SK-N-SH (cell line): ENCODE results near the gene APRT. TPM values are rescaled to one million over a fixed set of nuclear protein-coding genes. Genes with fewer than 3 reads are reported as not detected.

Experiments
- CTCF ChIA-PET: fragments of 300-600, 350-600 bp; formaldehyde crosslinking; extraction: SDS; loops from one replicate; lab custom pipeline; 2021; lab: Yijun Ruan, JAX
- POLR2A ChIA-PET: fragments of 350-600 bp; sonication (Branson Sonifier 250); formaldehyde crosslinking; extraction: SDS; loops from one replicate; lab custom pipeline; 2020; ENCODE audit warnings: antibody characterized with exemption, inconsistent platforms; lab: Yijun Ruan, JAX
- DNase-seq: peaks from one replicate; pipeline ENCODE4 v3.0.0; 2012
- H2AFZ ChIP-seq: fragments of 200-600 bp; sonication (generic); 2 replicates; pipeline ENCODE4 v1.8.1; 2016; ENCODE audit warnings: antibody characterized with exemption, mild to moderate bottlenecking, low read depth
- H3F3A ChIP-seq: fragments of 200-600 bp; sonication (generic); replicated peaks from 2 replicates; pipeline ENCODE3; 2016; ENCODE audit warnings: antibody characterized with exemption, mild to moderate bottlenecking; ENCODE audit not compliant: insufficient read depth
- H3K27ac ChIP-seq, 2 experiments: fragments of 200-500 bp in 1 of 2; fragments of 200-600 bp in 1 of 2; sonication (Bioruptor generic) in 1 of 2; sonication (generic), shearing (Covaris generic) in 1 of 2; 2 replicates each; pipeline versions ENCODE4 v1.5.1 to v1.6.1; 2014 to 2016; ENCODE audit warnings: low read depth in 2 of 2, inconsistent platforms in 1 of 2, low read length in 1 of 2, mild to moderate bottlenecking in 1 of 2, mixed read lengths in 1 of 2
- H3K27me3 ChIP-seq: fragments of 200-600 bp; sonication (generic), shearing (Covaris generic); 2 replicates; pipeline ENCODE4 v1.6.1; 2016; ENCODE audit warnings: mixed run types; ENCODE audit not compliant: insufficient read depth
- H3K36me3 ChIP-seq, 2 experiments: fragments of 200-500 bp in 1 of 2; fragments of 200-600 bp in 1 of 2; sonication (Bioruptor generic) in 1 of 2; sonication (generic) in 1 of 2; replicated peaks in 1 of 2; 2 replicates each; pipeline versions ENCODE3 to v1.5.1; 2014 to 2016; ENCODE audit warnings: low read length in 1 of 2, mild to moderate bottlenecking in 1 of 2; ENCODE audit not compliant: insufficient read depth in 2 of 2, control insufficient read depth in 1 of 2
- H3K4me1 ChIP-seq, 2 experiments: fragments of 200-500 bp in 1 of 2; fragments of 200-600 bp in 1 of 2; sonication (Bioruptor generic) in 1 of 2; sonication (generic), shearing (Covaris generic) in 1 of 2; 2 replicates each; pipeline versions ENCODE4 v1.5.1 to v1.6.1; 2014 to 2016; ENCODE audit warnings: low read depth in 1 of 2, low read length in 1 of 2, mixed run types in 1 of 2; ENCODE audit not compliant: insufficient read depth in 2 of 2, control insufficient read depth in 1 of 2
- H3K4me2 ChIP-seq: fragments of 200-600 bp; sonication (generic), shearing (Covaris generic); 2 replicates; pipeline ENCODE4 v1.6.1; 2017; ENCODE audit warnings: mixed run types
- H3K4me3 ChIP-seq, 2 experiments: fragments of 200-500 bp in 1 of 2; fragments of 200-600 bp in 1 of 2; sonication (Bioruptor generic) in 1 of 2; sonication (generic), shearing (Covaris generic) in 1 of 2; 2 replicates each; pipeline versions ENCODE4 v1.5.1 to v1.8.1; 2014 to 2016; ENCODE audit warnings: low read depth in 2 of 2, inconsistent platforms in 1 of 2, low read length in 1 of 2, mild to moderate bottlenecking in 1 of 2, mixed read lengths in 1 of 2, moderate library complexity in 1 of 2
- H3K79me2 ChIP-seq: fragments of 200-600 bp; sonication (generic); 2 replicates; pipeline ENCODE4 v1.8.1; 2017; ENCODE audit warnings: mild to moderate bottlenecking; ENCODE audit not compliant: insufficient read depth
- H3K9ac ChIP-seq: fragments of 200-600 bp; sonication (generic); 2 replicates; pipeline ENCODE4 v1.6.1; 2017; ENCODE audit warnings: mixed run types
- H3K9me2 ChIP-seq: fragments of 200-600 bp; sonication (generic); 2 replicates; pipeline ENCODE4 v1.6.1; 2017; ENCODE audit warnings: mixed run types
- H3K9me3 ChIP-seq: fragments of 200-600 bp; sonication (generic); 2 replicates; pipeline ENCODE4 v1.6.1; 2017; ENCODE audit warnings: mixed run types, mild to moderate bottlenecking, moderate library complexity
- H4K20me1 ChIP-seq: fragments of 200-600 bp; sonication (generic); 2 replicates; pipeline ENCODE4 v1.6.1; 2017; ENCODE audit warnings: mild to moderate bottlenecking, mixed run types; ENCODE audit not compliant: insufficient read depth
- CHD2 ChIP-seq: fragments of 150-350 bp; IDR thresholded peaks from 2 replicates; pipeline ENCODE4 v1.6.1; 2018; ENCODE audit warnings: low read length; ENCODE audit not compliant: partially characterized antibody
- ELF1 ChIP-seq: IDR thresholded peaks from 2 replicates; pipeline ENCODE4 v1.4.0; 2012
- EZH2phosphoT487 ChIP-seq: fragments of 200-600 bp; sonication (generic); IDR thresholded peaks from 2 replicates; pipeline ENCODE4 v1.6.1; 2017; ENCODE audit warnings: low read depth, mixed run types, mild to moderate bottlenecking, antibody characterized with exemption, moderate library complexity, borderline replicate concordance
- FOSL2 ChIP-seq: IDR thresholded peaks from 2 replicates; pipeline ENCODE4 v1.4.0; 2012; ENCODE audit warnings: low read depth, mild to moderate bottlenecking, moderate library complexity, borderline replicate concordance
- FOXJ3 ChIP-seq: sonication (generic); formaldehyde crosslinking; IDR thresholded peaks from 2 replicates; pipeline ENCODE4 v1.5.1; 2020; ENCODE audit warnings: mild to moderate bottlenecking, missing genetic modification reagents
- GABPA ChIP-seq: IDR thresholded peaks from 2 replicates; pipeline ENCODE4 v1.4.0; 2012; ENCODE audit warnings: low read depth, mild to moderate bottlenecking
- GATA2 ChIP-seq: sonication (generic); formaldehyde crosslinking; IDR thresholded peaks from 2 replicates; pipeline ENCODE4 v1.5.0; 2020; ENCODE audit warnings: mild to moderate bottlenecking, missing genetic modification reagents
- JUND ChIP-seq: IDR thresholded peaks from 2 replicates; pipeline ENCODE4 v1.4.0; 2012
- MAX ChIP-seq: IDR thresholded peaks from 2 replicates; pipeline ENCODE4 v1.4.0; 2012; ENCODE audit warnings: low read depth
- MEF2A ChIP-seq: IDR thresholded peaks from 2 replicates; pipeline ENCODE4 v1.4.0; 2012; ENCODE audit warnings: low read depth, borderline replicate concordance
- MXI1 ChIP-seq: IDR thresholded peaks from 2 replicates; pipeline ENCODE4 v1.6.1; 2012; ENCODE audit warnings: mild to moderate bottlenecking, low read depth, low read length, improper control_type of control experiment
- PBX3 ChIP-seq: IDR thresholded peaks from 2 replicates; pipeline ENCODE4; 2012
- POLR2AphosphoS5 ChIP-seq: IDR thresholded peaks from 2 replicates; pipeline ENCODE4 v1.6.1; 2012; ENCODE audit warnings: low read depth, low read length
- RAD21 ChIP-seq: IDR thresholded peaks from 2 replicates; pipeline ENCODE4 v1.6.1; 2012; ENCODE audit warnings: mild to moderate bottlenecking, low read length
- RFX5 ChIP-seq: IDR thresholded peaks from 2 replicates; pipeline ENCODE4 v1.6.1; 2012; ENCODE audit warnings: mild to moderate bottlenecking, improper control_type of control experiment, low read length
- SIN3A ChIP-seq: IDR thresholded peaks from 2 replicates; pipeline ENCODE4 v1.6.1; 2012; ENCODE audit warnings: low read depth, mild to moderate bottlenecking, low read length, moderate library complexity, borderline replicate concordance
- SMC3 ChIP-seq: IDR thresholded peaks from 2 replicates; pipeline ENCODE4 v1.6.1; 2012; ENCODE audit warnings: low read depth, low read length, improper control_type of control experiment
- TAF1 ChIP-seq: IDR thresholded peaks from 2 replicates; pipeline ENCODE4 v1.6.1; 2012; ENCODE audit warnings: low read depth, mild to moderate bottlenecking, low read length, moderate library complexity, borderline replicate concordance
- USF2 ChIP-seq: fragments of 150-350 bp; IDR thresholded peaks from 2 replicates; pipeline ENCODE4 v1.6.1; 2017; ENCODE audit warnings: antibody characterized with exemption, low read length, low read depth, borderline replicate concordance
- YY1 ChIP-seq: IDR thresholded peaks from 2 replicates; pipeline ENCODE4 v1.4.0; 2012; ENCODE audit warnings: low read depth, mild to moderate bottlenecking
- ZBTB33 ChIP-seq: IDR thresholded peaks from 2 replicates; pipeline ENCODE4 v1.4.0; 2012; ENCODE audit warnings: low read depth, borderline replicate concordance
- WGBS: methylation state at CpG from one replicate; pipeline ENCODE4 v1.1.6; 2017; ENCODE audit warnings: low lambda C conversion rate; 5-methylcytosine and 5-hydroxymethylcytosine counted together
- polyA plus RNA-seq, 3 experiments: library from polyadenylated mRNA; depleted of rRNA; stranded (reverse); fragments of >200 nt; gene quantifications; 2 replicates each; pipeline ENCODE4 v1.2.3, GENCODE V29; 2012
- TF ChIP-seq, protein P1 (sequence below): IDR thresholded peaks from 2 replicates; pipeline ENCODE4 v1.4.0; 2012; ENCODE audit warnings: low read depth, borderline replicate concordance
- TF ChIP-seq, protein P2 (sequence below): fragments of 200-600 bp; sonication (generic); IDR thresholded peaks from 2 replicates; pipeline ENCODE4 v1.6.1; 2017; ENCODE audit warnings: antibody characterized with exemption, mild to moderate bottlenecking, moderate library complexity

APRT gene
- polyA plus RNA-seq, 1 of the 3 experiments (the other 2 are of a cell fraction): 192 TPM

DNA sequence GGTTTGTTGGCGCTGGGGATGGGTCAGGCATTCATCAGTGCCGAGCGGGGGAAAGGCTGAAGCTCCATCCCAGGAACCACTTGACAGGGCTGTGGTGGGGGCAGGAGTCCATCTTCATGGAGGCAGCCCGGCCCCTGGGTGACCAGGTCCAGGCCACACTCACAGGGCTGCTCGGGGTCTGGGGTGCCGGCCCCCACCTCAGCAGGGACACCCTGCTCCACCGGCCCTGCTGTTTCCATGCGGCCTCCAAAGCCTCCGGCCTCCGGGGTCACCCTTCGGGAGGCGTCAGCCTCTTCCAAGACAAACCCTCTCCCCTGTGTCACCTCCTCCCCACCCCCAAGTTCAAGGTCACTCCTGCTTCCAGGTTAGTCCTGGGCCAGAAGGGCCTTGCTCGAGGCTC is 22.9 kb upstream of the APRT start:
- Histone ChIP-seq H3F3A (no peaks in the 10 kb centered on the region), H3K9me3 (no peaks in the 10 kb centered on the region), H3K79me2 (no peaks in the 10 kb centered on the region), H3K27me3 (no peaks in the 10 kb centered on the region), H4K20me1 (no peaks in the 10 kb centered on the region), H3K4me2 (no peak overlapping the region), H3K9me2 (no peaks in the 10 kb centered on the region), H3K9ac (no peak overlapping the region), H2AFZ (no peak overlapping the region), H3K4me1 (no peaks in the 10 kb centered on the region), H3K4me3 (no peak overlapping the region), H3K36me3 (peaks cover 0 to 11% of the 10 kb centered on the region in 2 experiments), H3K27ac (no peak overlapping the region)
- CTCF ChIA-PET: no interaction called here
- no peak for DNase-seq
- no CpG with 5 or more reads among the region's 13 CpGs for WGBS
- TF ChIP-seq PBX3 (no peak), ZBTB33 (no peak), MAX (no peak)
- POLR2A ChIA-PET: no interaction called here

- no peaks in the 10 kb centered on the region for H3K27me3 ChIP-seq
- no peaks in the 10 kb centered on the region for H4K20me1 ChIP-seq
- H3K36me3 ChIP-seq: peaks cover 0 to 8% of the 10 kb centered on the region in 2 experiments
- no peaks in the 10 kb centered on the region for H3K9me3 ChIP-seq
- ChIA-PET POLR2A (no interaction called here), CTCF (interaction anchor here (1.1 to 1.2 kb wide), 2 partner anchors 17 to 334 kb away, joined by 3 to 4 read pairs; no protein-coding TSS in a partner anchor)
- no peak overlapping the region for H3K4me3 ChIP-seq
- H3F3A ChIP-seq: no peaks in the 10 kb centered on the region
- H3K9ac ChIP-seq: no peak overlapping the region
- no peak for DNase-seq
- no peak for TF ChIP-seq USF2
- no peak for TF ChIP-seq POLR2AphosphoS5
- no peak for TF ChIP-seq RFX5
- TF ChIP-seq CHD2: no peak
- TF ChIP-seq GABPA: no peak
- TF ChIP-seq SIN3A: no peak
- no peak for TF ChIP-seq FOSL2
- TF ChIP-seq ELF1: no peak
- no peak for TF ChIP-seq GATA2 (CRISPR knock-in tag)
- no peak for TF ChIP-seq MEF2A
- no peak for TF ChIP-seq RAD21
- TF ChIP-seq JUND: no peak
- TF ChIP-seq, protein P1, sequence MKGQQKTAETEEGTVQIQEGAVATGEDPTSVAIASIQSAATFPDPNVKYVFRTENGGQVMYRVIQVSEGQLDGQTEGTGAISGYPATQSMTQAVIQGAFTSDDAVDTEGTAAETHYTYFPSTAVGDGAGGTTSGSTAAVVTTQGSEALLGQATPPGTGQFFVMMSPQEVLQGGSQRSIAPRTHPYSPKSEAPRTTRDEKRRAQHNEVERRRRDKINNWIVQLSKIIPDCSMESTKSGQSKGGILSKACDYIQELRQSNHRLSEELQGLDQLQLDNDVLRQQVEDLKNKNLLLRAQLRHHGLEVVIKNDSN: no peak
- TF ChIP-seq EZH2phosphoT487: no peak
- TF ChIP-seq MXI1: no peak
- no peak for TF ChIP-seq YY1
- no peak for TF ChIP-seq SMC3
- TF ChIP-seq, protein P2, sequence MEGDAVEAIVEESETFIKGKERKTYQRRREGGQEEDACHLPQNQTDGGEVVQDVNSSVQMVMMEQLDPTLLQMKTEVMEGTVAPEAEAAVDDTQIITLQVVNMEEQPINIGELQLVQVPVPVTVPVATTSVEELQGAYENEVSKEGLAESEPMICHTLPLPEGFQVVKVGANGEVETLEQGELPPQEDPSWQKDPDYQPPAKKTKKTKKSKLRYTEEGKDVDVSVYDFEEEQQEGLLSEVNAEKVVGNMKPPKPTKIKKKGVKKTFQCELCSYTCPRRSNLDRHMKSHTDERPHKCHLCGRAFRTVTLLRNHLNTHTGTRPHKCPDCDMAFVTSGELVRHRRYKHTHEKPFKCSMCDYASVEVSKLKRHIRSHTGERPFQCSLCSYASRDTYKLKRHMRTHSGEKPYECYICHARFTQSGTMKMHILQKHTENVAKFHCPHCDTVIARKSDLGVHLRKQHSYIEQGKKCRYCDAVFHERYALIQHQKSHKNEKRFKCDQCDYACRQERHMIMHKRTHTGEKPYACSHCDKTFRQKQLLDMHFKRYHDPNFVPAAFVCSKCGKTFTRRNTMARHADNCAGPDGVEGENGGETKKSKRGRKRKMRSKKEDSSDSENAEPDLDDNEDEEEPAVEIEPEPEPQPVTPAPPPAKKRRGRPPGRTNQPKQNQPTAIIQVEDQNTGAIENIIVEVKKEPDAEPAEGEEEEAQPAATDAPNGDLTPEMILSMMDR: no peak
- no peak for TF ChIP-seq TAF1
- TF ChIP-seq FOXJ3: no peak
- no peaks in the 10 kb centered on the region for H3K4me1 ChIP-seq
- 99% methylated on average over 9 of the region's 13 CpGs for WGBS
- H3K27ac ChIP-seq: no peak overlapping the region
- no peaks in the 10 kb centered on the region for H3K79me2 ChIP-seq
- no peak overlapping the region for H3K4me2 ChIP-seq
- H2AFZ ChIP-seq: no peak overlapping the region
- H3K9me2 ChIP-seq: no peaks in the 10 kb centered on the region
These were observed 21.4 kb upstream of the APRT start for GRCh38 chr16:88833086-88833485.
